NOMO-1 (cell line): Measurements from ENCODE around the gene SCAMP5.

Experiments used
- DNase-seq, 2 experiments: peaks; one replicate each; lab custom pipeline; 2025; ENCODE audit not compliant: unreplicated experiment in 2 of 2; lab: John Stamatoyannopoulos, UW

Gene SCAMP5

GRCh38 chr15:75065851-75066509, 70.6 kb downstream of the SCAMP5 start:
- no peak for DNase-seq

- DNase-seq: peak in 1 of 2 experiments; percentile 58
These were observed 71.9 kb downstream of the SCAMP5 start for GRCh38 chr15:75067123-75067830.

GRCh38 chr15:75068748-75069147, 73.4 kb downstream of the SCAMP5 start:
- DNase-seq: no peak

GRCh38 chr15:75069301-75069925, 74.0 kb downstream of the SCAMP5 start:
- DNase-seq: peak; percentile 69 to 80

GRCh38 chr15:75070674-75071073, 75.3 kb downstream of the SCAMP5 start:
- DNase-seq: no peak
